ENCODE results near the gene MAPK1. TPM values are rescaled to one million over a fixed set of nuclear protein-coding genes. Genes with fewer than 3 reads are reported as not detected.
"Not testable (repeated sequence)": the region's sequence is repeated elsewhere in the genome, so short reads cannot be mapped to it uniquely, and the experiment has no call there.

Gene MAPK1
- total RNA-seq, 1 experiment from 2014 or later, result 136 TPM

GRCh38 chr22:21894799-21895198, 27.4 kb upstream of the MAPK1 start:
- no peaks in the 10 kb centered on the region for H3K9me3 Mint-ChIP-seq (ENCODE audit: unreplicated experiment)
- TF ChIP-seq CTCF (IDR thresholded peaks at IDR 0.05; ENCODE audit: insufficient read depth in 1 of 2, low read depth in 1 of 2, low read length in 1 of 2, severe bottlenecking in 1 of 2, unreplicated experiment in 1 of 2), result no peak
- ChIA-PET POLR2A (no interaction called here), CTCF (no interaction called here)
- no peaks in the 10 kb centered on the region for H3K27me3 Mint-ChIP-seq (ENCODE audit: insufficient read depth, unreplicated experiment)
- Histone ChIP-seq H3K9me3 (no peaks in the 10 kb centered on the region), H3K36me3 (ENCODE audit: control insufficient read depth, insufficient read depth, low read length) (no peaks in the 10 kb centered on the region), H3K27me3 (replicated peaks; ENCODE audit: control insufficient read depth, insufficient read depth, low read length) (no peaks in the 10 kb centered on the region), H3K4me3 (ENCODE audit: low read depth, low read length) (no peak overlapping the region), H3K4me1 (no peaks in the 10 kb centered on the region)
- no peak overlapping the region for H3K27ac Mint-ChIP-seq (ENCODE audit: unreplicated experiment)
- no peaks in the 10 kb centered on the region for H3K4me1 Mint-ChIP-seq (ENCODE audit: low read depth, unreplicated experiment)
- no peak for DNase-seq
- BruUV-seq (replicated peaks), result no TSS peak
- intact Hi-C loops (cut with micrococcal nuclease; ENCODE audit: unreplicated experiment), result no loop called here
- no peaks in the 10 kb centered on the region for H3K36me3 Mint-ChIP-seq (ENCODE audit: insufficient read depth, unreplicated experiment)
- H3K4me3 Mint-ChIP-seq (ENCODE audit: unreplicated experiment), result no peak overlapping the region

DNA sequence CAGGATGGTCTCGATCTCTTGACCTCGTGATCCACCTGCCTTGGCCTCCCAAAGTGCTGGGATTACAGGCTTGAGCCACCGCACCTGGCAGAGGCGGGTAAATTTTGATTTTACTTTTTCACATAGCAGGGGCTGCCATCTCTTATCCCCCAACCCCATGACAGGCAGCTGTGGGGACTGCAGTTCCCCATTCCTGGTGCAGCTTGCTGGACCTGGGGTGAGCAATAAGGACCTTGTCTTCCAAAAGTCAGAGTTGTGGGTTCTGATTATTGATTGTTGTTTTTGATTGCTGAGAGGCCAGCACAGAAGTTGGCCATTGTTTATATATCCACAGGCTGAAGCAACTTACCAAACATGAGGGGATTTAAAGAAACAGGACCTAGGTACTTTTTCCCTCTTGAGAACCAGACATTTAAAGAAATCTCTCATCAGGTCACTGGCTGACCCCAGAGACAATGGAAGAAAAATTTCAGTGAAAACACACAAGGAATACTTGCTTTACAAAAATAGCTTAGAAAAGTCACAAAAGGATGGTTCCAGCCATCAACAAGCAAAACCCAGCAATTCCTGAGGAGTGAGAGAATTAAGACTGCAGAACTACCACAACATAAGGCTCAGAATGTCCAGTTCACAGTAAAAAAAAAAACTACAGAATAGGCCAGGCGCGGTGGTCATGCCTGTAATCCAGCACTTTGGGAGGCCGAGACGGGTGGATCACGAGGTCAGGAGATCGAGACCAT, 22.0 kb upstream of the MAPK1 start:
- no peaks in the 10 kb centered on the region for H3K9me3 ChIP-seq
- no peaks in the 10 kb centered on the region for H3K27me3 ChIP-seq (replicated peaks; ENCODE audit: control insufficient read depth, insufficient read depth, low read length)
- BruUV-seq (replicated peaks), result no TSS peak
- no peak overlapping the region for H3K4me3 ChIP-seq (ENCODE audit: low read depth, low read length)
- TF ChIP-seq CTCF (IDR thresholded peaks at IDR 0.05; ENCODE audit: insufficient read depth in 1 of 2, low read depth in 1 of 2, low read length in 1 of 2, severe bottlenecking in 1 of 2, unreplicated experiment in 1 of 2), result no peak
- Mint-ChIP-seq H3K27ac (ENCODE audit: unreplicated experiment) (no peak overlapping the region), H3K4me3 (ENCODE audit: unreplicated experiment) (no peak overlapping the region), H3K36me3 (ENCODE audit: insufficient read depth, unreplicated experiment) (no peaks in the 10 kb centered on the region), H3K27me3 (ENCODE audit: insufficient read depth, unreplicated experiment) (no peaks in the 10 kb centered on the region), H3K4me1 (ENCODE audit: low read depth, unreplicated experiment) (no peaks in the 10 kb centered on the region), H3K9me3 (ENCODE audit: unreplicated experiment) (no peaks in the 10 kb centered on the region)
- intact Hi-C loops (cut with micrococcal nuclease; ENCODE audit: unreplicated experiment), result no loop called here
- no peaks in the 10 kb centered on the region for H3K4me1 ChIP-seq
- ChIA-PET CTCF (interaction anchor here (0.7 kb wide), 1 partner anchor 13 kb away, joined by 4 read pairs; no protein-coding TSS in a partner anchor), POLR2A (no interaction called here)
- no peak for DNase-seq
- no peaks in the 10 kb centered on the region for H3K36me3 ChIP-seq (ENCODE audit: control insufficient read depth, insufficient read depth, low read length)

GRCh38 chr22:21887841-21888240, 20.4 kb upstream of the MAPK1 start:
- Mint-ChIP-seq H3K4me1 (ENCODE audit: low read depth, unreplicated experiment) (no peaks in the 10 kb centered on the region), H3K36me3 (ENCODE audit: insufficient read depth, unreplicated experiment) (no peaks in the 10 kb centered on the region), H3K27me3 (ENCODE audit: insufficient read depth, unreplicated experiment) (no peaks in the 10 kb centered on the region), H3K9me3 (ENCODE audit: unreplicated experiment) (no peaks in the 10 kb centered on the region), H3K4me3 (ENCODE audit: unreplicated experiment) (no peak overlapping the region), H3K27ac (ENCODE audit: unreplicated experiment) (no peak overlapping the region)
- no peaks in the 10 kb centered on the region for H3K27me3 ChIP-seq (replicated peaks; ENCODE audit: control insufficient read depth, insufficient read depth, low read length)
- DNase-seq, result no peak
- ChIA-PET POLR2A (no interaction called here), CTCF (no interaction called here)
- H3K36me3 ChIP-seq (ENCODE audit: control insufficient read depth, insufficient read depth, low read length), result no peaks in the 10 kb centered on the region
- intact Hi-C loops (cut with micrococcal nuclease; ENCODE audit: unreplicated experiment), result no loop called here
- no peaks in the 10 kb centered on the region for H3K9me3 ChIP-seq
- no peak for TF ChIP-seq CTCF (IDR thresholded peaks at IDR 0.05; ENCODE audit: insufficient read depth in 1 of 2, low read depth in 1 of 2, low read length in 1 of 2, severe bottlenecking in 1 of 2, unreplicated experiment in 1 of 2)
- BruUV-seq (replicated peaks), result no TSS peak
- H3K4me1 ChIP-seq, result no peaks in the 10 kb centered on the region
- H3K4me3 ChIP-seq (ENCODE audit: low read depth, low read length), result no peak overlapping the region

- H3K36me3 Mint-ChIP-seq (ENCODE audit: insufficient read depth, unreplicated experiment); H3K36me3 ChIP-seq (ENCODE audit: control insufficient read depth, insufficient read depth, low read length); H3K27ac Mint-ChIP-seq (ENCODE audit: unreplicated experiment); H3K4me3 ChIP-seq (ENCODE audit: low read depth, low read length); intact Hi-C loops (cut with micrococcal nuclease; ENCODE audit: unreplicated experiment); POLR2A ChIA-PET; H3K9me3 Mint-ChIP-seq (ENCODE audit: unreplicated experiment); H3K4me3 Mint-ChIP-seq (ENCODE audit: unreplicated experiment); H3K9me3 ChIP-seq; H3K4me1 Mint-ChIP-seq (ENCODE audit: low read depth, unreplicated experiment); H3K27me3 ChIP-seq (replicated peaks; ENCODE audit: control insufficient read depth, insufficient read depth, low read length); CTCF ChIA-PET; BruUV-seq (replicated peaks); DNase-seq; H3K27me3 Mint-ChIP-seq (ENCODE audit: insufficient read depth, unreplicated experiment); H3K4me1 ChIP-seq: not testable (repeated sequence)
Measured at GRCh38 chr22:21883930-21884329, 16.5 kb upstream of the MAPK1 start.

GRCh38 chr22:21882754-21883333, 15.4 kb upstream of the MAPK1 start:
- POLR2A ChIA-PET; DNase-seq; H3K27ac Mint-ChIP-seq (ENCODE audit: unreplicated experiment); H3K9me3 ChIP-seq; CTCF ChIA-PET; intact Hi-C loops (cut with micrococcal nuclease; ENCODE audit: unreplicated experiment); H3K9me3 Mint-ChIP-seq (ENCODE audit: unreplicated experiment); BruUV-seq (replicated peaks); H3K4me3 ChIP-seq (ENCODE audit: low read depth, low read length); H3K4me3 Mint-ChIP-seq (ENCODE audit: unreplicated experiment); H3K4me1 Mint-ChIP-seq (ENCODE audit: low read depth, unreplicated experiment); H3K27me3 Mint-ChIP-seq (ENCODE audit: insufficient read depth, unreplicated experiment); H3K36me3 Mint-ChIP-seq (ENCODE audit: insufficient read depth, unreplicated experiment); H3K36me3 ChIP-seq (ENCODE audit: control insufficient read depth, insufficient read depth, low read length); H3K4me1 ChIP-seq; H3K27me3 ChIP-seq (replicated peaks; ENCODE audit: control insufficient read depth, insufficient read depth, low read length): not testable (repeated sequence)
